H1 (cell line): ENCODE results near the gene ST8SIA5. TPM values are rescaled to one million over a fixed set of nuclear protein-coding genes. Genes with fewer than 3 reads are reported as not detected.

Experiments
- CTCF ChIA-PET: fragments of 300-600 bp; sonication (Branson Sonifier 250); formaldehyde crosslinking; loops from one replicate; lab custom pipeline; 2021; ENCODE audit not compliant: partially characterized antibody; lab: Charles Lee
- POLR2A ChIA-PET: fragments of 300-600 bp; sonication (Branson Sonifier 250); formaldehyde crosslinking; loops from one replicate; lab custom pipeline; 2021; ENCODE audit warnings: inconsistent platforms; ENCODE audit not compliant: partially characterized antibody; lab: Charles Lee
- DNase-seq, 2 experiments: peaks; one replicate each; pipeline versions ENCODE4 v3.0.0 to v3.0.0-alpha.2; 2010 to 2022; ENCODE audit warnings: low spot score in 2 of 2, low read depth in 1 of 2, mixed read lengths in 1 of 2
- FAIRE-seq: peaks from 2 replicates; lab custom pipeline; 2011; peaks lifted over from hg19 to GRCh38; lab: Jason Lieb, UNC
- H2AFZ ChIP-seq: 2 replicates; pipeline ENCODE4 v1.8.1; 2012; ENCODE audit warnings: low read length, inconsistent platforms
- H2AK5ac ChIP-seq: 2 replicates; pipeline ENCODE4 v1.6.1; 2013; ENCODE audit warnings: low read depth, low read length
- H2BK120ac ChIP-seq: replicated peaks from 2 replicates; pipeline ENCODE3; 2013; ENCODE audit warnings: low read depth, low read length, inconsistent platforms
- H2BK12ac ChIP-seq: 2 replicates; pipeline ENCODE4 v1.6.1; 2013; ENCODE audit warnings: low read depth, low read length
- H2BK15ac ChIP-seq: 2 replicates; pipeline ENCODE4 v1.6.1; 2013; ENCODE audit warnings: low read length
- H2BK20ac ChIP-seq: 2 replicates; pipeline ENCODE4 v1.6.1; 2013; ENCODE audit warnings: low read length
- H2BK5ac ChIP-seq: 2 replicates; pipeline ENCODE4 v1.6.1; 2013; ENCODE audit warnings: low read depth, low read length
- H3K14ac ChIP-seq: 2 replicates; pipeline ENCODE4 v1.6.1; 2013; ENCODE audit warnings: inconsistent platforms; ENCODE audit not compliant: insufficient read length
- H3K18ac ChIP-seq: 2 replicates; pipeline ENCODE4 v1.6.1; 2013; ENCODE audit warnings: low read length; ENCODE audit errors: extremely low read depth
- H3K23ac ChIP-seq: 2 replicates; pipeline ENCODE4 v1.6.1; 2013; ENCODE audit warnings: inconsistent platforms; ENCODE audit not compliant: insufficient read length
- H3K23me2 ChIP-seq: 2 replicates; pipeline ENCODE4 v1.6.1; 2013; ENCODE audit warnings: low read depth, low read length
- H3K27ac ChIP-seq: 2 replicates; pipeline ENCODE4 v1.6.1; 2011; ENCODE audit warnings: low read depth, low read length, inconsistent platforms
- H3K27me3 ChIP-seq, 4 experiments: replicated peaks in 1 of 4; 1 replicate in 1 of 4; 2 replicates in 3 of 4; pipeline versions ENCODE4 v1.6.1 to v1.8.1; 2011 to 2013; ENCODE audit warnings: low read length in 3 of 4, mild to moderate bottlenecking in 3 of 4, inconsistent platforms in 2 of 4, mixed read lengths in 2 of 4, moderate library complexity in 1 of 4; ENCODE audit not compliant: control insufficient read depth in 3 of 4, insufficient read depth in 3 of 4; ENCODE audit errors: extremely low read depth in 1 of 4
- H3K36me3 ChIP-seq, 4 experiments: 2 replicates each; pipeline versions ENCODE4 v1.6.1 to v1.8.1; 2011 to 2013; ENCODE audit warnings: mild to moderate bottlenecking in 4 of 4, low read length in 3 of 4, moderate library complexity in 2 of 4, control low read depth in 1 of 4, inconsistent platforms in 1 of 4; ENCODE audit not compliant: insufficient read depth in 4 of 4, control insufficient read depth in 2 of 4
- H3K4ac ChIP-seq: replicated peaks from 2 replicates; pipeline ENCODE3; 2013; ENCODE audit warnings: low read length, low read depth, mixed read lengths, inconsistent platforms; ENCODE audit not compliant: insufficient read length
- H3K4me1 ChIP-seq, 4 experiments: replicated peaks in 1 of 4; 1 replicate in 1 of 4; 2 replicates in 3 of 4; pipeline versions ENCODE4 v1.6.1 to v1.8.1; 2011 to 2013; ENCODE audit warnings: low read length in 3 of 4, inconsistent platforms in 2 of 4, mixed read lengths in 1 of 4; ENCODE audit not compliant: insufficient read depth in 4 of 4, control insufficient read depth in 3 of 4
- H3K4me2 ChIP-seq, 2 experiments: 2 replicates each; pipeline versions ENCODE4 v1.6.1 to v1.8.1; 2011 to 2013; ENCODE audit warnings: low read depth in 2 of 2, low read length in 2 of 2, control low read depth in 1 of 2, inconsistent platforms in 1 of 2, mild to moderate bottlenecking in 1 of 2; ENCODE audit not compliant: insufficient read depth in 1 of 2
- H3K4me3 ChIP-seq, 4 experiments: fragments of 200-600, 300-600 bp in 1 of 4; sonication (generic), shearing (Covaris generic), sonication (Bioruptor Twin) in 1 of 4; 2 replicates each; pipeline versions ENCODE4 v1.5.1 to v1.8.1; 2011 to 2016; ENCODE audit warnings: low read length in 4 of 4, low read depth in 3 of 4, control low read depth in 2 of 4, inconsistent platforms in 2 of 4, mild to moderate bottlenecking in 2 of 4, mixed read lengths in 1 of 4, moderate library complexity in 1 of 4; ENCODE audit not compliant: insufficient read depth in 2 of 4; ENCODE audit errors: extremely low read depth in 1 of 4
- H3K56ac ChIP-seq: replicated peaks from 2 replicates; pipeline ENCODE3; 2013; ENCODE audit warnings: low read depth, mild to moderate bottlenecking, mixed read lengths, low read length, inconsistent platforms; ENCODE audit not compliant: insufficient read length
- H3K79me1 ChIP-seq: 2 replicates; pipeline ENCODE4 v1.6.1; 2013; ENCODE audit warnings: low read depth, low read length, control low read depth
- H3K79me2 ChIP-seq, 2 experiments: 2 replicates each; pipeline versions ENCODE4 v1.6.1 to v1.8.1; 2012 to 2013; ENCODE audit warnings: low read length in 2 of 2, mild to moderate bottlenecking in 2 of 2, inconsistent platforms in 1 of 2; ENCODE audit not compliant: insufficient read depth in 2 of 2, control insufficient read depth in 1 of 2
- H3K9ac ChIP-seq, 4 experiments: replicated peaks in 1 of 4; 1 replicate in 1 of 4; 2 replicates in 3 of 4; pipeline versions ENCODE4 v1.6.1 to v1.8.1; 2011 to 2013; ENCODE audit warnings: low read depth in 3 of 4, low read length in 3 of 4, control low read depth in 2 of 4, mild to moderate bottlenecking in 2 of 4, moderate library complexity in 2 of 4, inconsistent platforms in 1 of 4; ENCODE audit errors: extremely low read depth in 1 of 4
- H3K9me3 ChIP-seq, 2 experiments: 2 replicates each; pipeline versions ENCODE4 v1.6.1 to v1.8.1; 2012 to 2013; ENCODE audit warnings: mild to moderate bottlenecking in 2 of 2, moderate library complexity in 2 of 2, control low read depth in 1 of 2, inconsistent platforms in 1 of 2, low read depth in 1 of 2, low read length in 1 of 2, mixed read lengths in 1 of 2; ENCODE audit not compliant: insufficient read depth in 2 of 2
- H4K20me1 ChIP-seq, 2 experiments: replicated peaks in 1 of 2; 2 replicates each; pipeline versions ENCODE3 to v1.8.1; 2011 to 2013; ENCODE audit warnings: inconsistent platforms in 2 of 2, low read length in 2 of 2, mild to moderate bottlenecking in 1 of 2; ENCODE audit not compliant: insufficient read depth in 2 of 2, control insufficient read depth in 1 of 2
- H4K5ac ChIP-seq: 2 replicates; pipeline ENCODE4 v1.6.1; 2013; ENCODE audit warnings: low read length, low read depth, mixed read lengths, inconsistent platforms; ENCODE audit not compliant: insufficient read length
- H4K8ac ChIP-seq: 2 replicates; pipeline ENCODE4 v1.8.0; 2013; ENCODE audit warnings: mild to moderate bottlenecking, moderate library complexity, low read length, inconsistent platforms; ENCODE audit not compliant: insufficient read depth; ENCODE audit errors: extremely low read depth
- H4K91ac ChIP-seq: replicated peaks from 2 replicates; pipeline ENCODE3; 2013; ENCODE audit warnings: low read length, mixed read lengths, inconsistent platforms; ENCODE audit not compliant: insufficient read length
- E2F6 ChIP-seq: IDR thresholded peaks from 2 replicates; pipeline ENCODE4 v1.6.1; 2012; ENCODE audit warnings: inconsistent platforms
- EGR1 ChIP-seq: IDR thresholded peaks from 2 replicates; pipeline ENCODE4 v1.6.1; 2011; ENCODE audit warnings: low read depth, low read length, borderline replicate concordance
- HDAC6 ChIP-seq: IDR thresholded peaks from one replicate; pipeline ENCODE4 v1.7.1; 2012; ENCODE audit warnings: low read depth, mild to moderate bottlenecking, inconsistent platforms, low read length, moderate library complexity
- KDM4A ChIP-seq: IDR thresholded peaks from one replicate; pipeline ENCODE4 v1.7.1; 2012; ENCODE audit warnings: low read depth, mild to moderate bottlenecking, moderate library complexity, low read length, inconsistent platforms; ENCODE audit not compliant: severe bottlenecking
- KDM5A ChIP-seq: fragments of 200-600 bp; IDR thresholded peaks from 2 replicates; pipeline ENCODE4 v1.7.1; 2012; ENCODE audit warnings: mild to moderate bottlenecking, low read length, inconsistent platforms, mixed read lengths
- MAFK ChIP-seq: IDR thresholded peaks from 2 replicates; pipeline ENCODE4 v1.6.1; 2012; ENCODE audit warnings: low read depth, mild to moderate bottlenecking, improper control_type of control experiment, low read length
- MAX ChIP-seq: IDR thresholded peaks from 2 replicates; pipeline ENCODE4 v1.6.1; 2012; ENCODE audit warnings: inconsistent platforms
- NANOG ChIP-seq: IDR thresholded peaks from 2 replicates; pipeline ENCODE4 v1.6.1; 2011; ENCODE audit warnings: low read length, low read depth, mild to moderate bottlenecking, inconsistent platforms; ENCODE audit not compliant: insufficient read depth, poor library complexity, severe bottlenecking
- POLR2A ChIP-seq, 2 experiments: IDR thresholded peaks; 1 replicate in 1 of 2; 2 replicates in 1 of 2; pipeline ENCODE4 v1.6.1; 2011; ENCODE audit warnings: low read depth in 2 of 2, low read length in 2 of 2, mild to moderate bottlenecking in 2 of 2; ENCODE audit errors: control extremely low read depth in 1 of 2
- RAD21 ChIP-seq, 2 experiments: IDR thresholded peaks in 1 of 2; conservative IDR thresholded peaks in 1 of 2; 2 replicates each; pipeline ENCODE4 v1.6.1; 2011; ENCODE audit warnings: low read depth in 2 of 2, low read length in 2 of 2, improper control_type of control experiment in 1 of 2, inconsistent platforms in 1 of 2, mild to moderate bottlenecking in 1 of 2, moderate library complexity in 1 of 2
- SIX5 ChIP-seq: IDR thresholded peaks from 2 replicates; pipeline ENCODE4 v1.6.1; 2011; ENCODE audit warnings: mild to moderate bottlenecking, low read depth, low read length
- WGBS, 2 experiments: shearing (Covaris generic) in 1 of 2; methylation state at CpG; one replicate each; pipeline versions ENCODE4 v1.1.6 to v1.1.7; 2013 to 2015; ENCODE audit warnings: low lambda C conversion rate in 2 of 2, mixed read lengths in 2 of 2, inconsistent platforms in 1 of 2, low coverage in 1 of 2, missing lambda C conversion rate in 1 of 2; ENCODE audit not compliant: insufficient replicate concordance in 2 of 2, insufficient coverage in 1 of 2, insufficient read length in 1 of 2; ENCODE audit errors: extremely low coverage in 1 of 2, missing lambda C conversion rate in 1 of 2; 5-methylcytosine and 5-hydroxymethylcytosine counted together
- polyA plus RNA-seq, 7 experiments: library from polyadenylated mRNA; depleted of rRNA in 3 of 7; stranded (reverse) in 5 of 7; unstranded in 2 of 7; fragments of >200 nt in 5 of 7; fragments of 200-250 nt in 2 of 7; gene quantifications; 1 replicate in 5 of 7; 2 replicates in 1 of 7; 4 replicates in 1 of 7; pipeline versions ENCODE4 v1.2.1 to v1.2.3, GENCODE V29; 2011 to 2013; ENCODE audit warnings: missing spikeins in 2 of 7, mixed read lengths in 2 of 7
- total RNA-seq: library from RNA; stranded (reverse); fragmentation: NEBNext Ultra II Directional; extraction: Animal tissue kit (Norgen Biotek cat#: 25700); gene quantifications from 2 replicates; pipeline ENCODE4 v1.2.1, GENCODE V29; 2021

The ST8SIA5 gene
- total and polyA plus RNA-seq, 2 of the 8 experiments (the other 6 are each of a cell fraction or from before 2014, with no cell fraction given), result 2.4 to 6.3 TPM

GRCh38 chr18:46649071-46649862 is 107.6 kb downstream of the ST8SIA5 start:
- no peak for DNase-seq
- Histone ChIP-seq H3K36me3 (no peaks in the 10 kb centered on the region), H3K9ac (no peak overlapping the region), H3K56ac (no peak overlapping the region), H2AFZ (no peak overlapping the region), H4K20me1 (no peaks in the 10 kb centered on the region), H2BK5ac (no peak overlapping the region), H2BK20ac (no peak overlapping the region), H2BK12ac (no peak overlapping the region), H3K79me1 (no peaks in the 10 kb centered on the region), H3K27ac (no peak overlapping the region), H2BK15ac (no peak overlapping the region), H4K8ac (peak overlapping the region; percentile 17; the same call in 1 of the 2 replicates), H3K4ac (no peak overlapping the region), H2BK120ac (no peak overlapping the region), H4K5ac (no peak overlapping the region), H3K4me2 (no peak overlapping the region), H3K23ac (no peak overlapping the region), H3K4me1 (no peaks in the 10 kb centered on the region; a peak in 1 of 7 replicates), H3K23me2 (no peaks in the 10 kb centered on the region), H3K18ac (no peak overlapping the region), H3K14ac (no peak overlapping the region), H3K79me2 (no peaks in the 10 kb centered on the region), H3K9me3 (no peaks in the 10 kb centered on the region), H3K27me3 (no peaks in the 10 kb centered on the region), H2AK5ac (0 out of 2 replicates have a peak overlapping the region, but pooled peaks have one; percentile 82), H3K4me3 (no peak overlapping the region), H4K91ac (no peak overlapping the region)
- no peak for FAIRE-seq
- CTCF ChIA-PET, result interaction anchor here (0.7 to 5.1 kb wide), 11 partner anchors 9 to 368 kb away, joined by 3 to 47 read pairs (median 5); partner anchors contain the start of gene LOXHD1
- whole genome bisulfite sequencing, 2 experiments, result 88% methylated on average over 12 of the region's 12 CpGs; no CpG with 5 or more reads in 1 of the 2 experiments
- POLR2A ChIA-PET, result interaction anchor here (1.4 kb wide), 1 partner anchor 9 kb away, joined by 4 read pairs; no protein-coding TSS in a partner anchor
- no peak for TF ChIP-seq E2F6
- TF ChIP-seq EGR1, result no peak
- TF ChIP-seq KDM5A, result no peak
- no peak for TF ChIP-seq RAD21 (IDR thresholded peaks at IDR 0.05 in 1 of 2, conservative IDR thresholded peaks at IDR 0.05 in 1 of 2; ENCODE audit: low read depth in 2 of 2, low read length in 2 of 2)
- TF ChIP-seq POLR2A (IDR thresholded peaks at IDR 0.05; ENCODE audit: control extremely low read depth in 1 of 2, low read depth in 2 of 2, low read length in 2 of 2), result no peak
- no peak for TF ChIP-seq MAX
- TF ChIP-seq HDAC6, result no peak
- no peak for TF ChIP-seq KDM4A
- TF ChIP-seq MAFK, result no peak
- no peak for TF ChIP-seq NANOG
- no peak for TF ChIP-seq SIX5
